HepG2 (cell line): Measurements from ENCODE around the gene RPL27A. TPM values are rescaled to one million over a fixed set of nuclear protein-coding genes. Genes with fewer than 3 reads are reported as not detected.

Experiments used
- ADNP ChIP-seq: sonication (generic); formaldehyde crosslinking; IDR thresholded peaks from 2 replicates; pipeline ENCODE4 v1.4.0; 2020; ENCODE audit warnings: missing genetic modification reagents
- HOXA3 ChIP-seq: sonication (generic); formaldehyde crosslinking; IDR thresholded peaks from 2 replicates; pipeline ENCODE4 v1.5.0; 2020; ENCODE audit warnings: missing genetic modification reagents
- KDM5B ChIP-seq: sonication (generic); formaldehyde crosslinking; IDR thresholded peaks from 2 replicates; pipeline ENCODE4 v1.4.0; 2020; ENCODE audit warnings: missing genetic modification reagents, mild to moderate bottlenecking, borderline replicate concordance
- MED1 ChIP-seq: sonication (generic); formaldehyde crosslinking; IDR thresholded peaks from 2 replicates; pipeline ENCODE4 v1.4.0; 2020; ENCODE audit warnings: missing genetic modification reagents
- PITX1 ChIP-seq: sonication (generic); formaldehyde crosslinking; IDR thresholded peaks from 2 replicates; pipeline ENCODE4 v1.5.1; 2020; ENCODE audit warnings: mild to moderate bottlenecking, missing genetic modification reagents
- RBFOX2 ChIP-seq: fragments of 200-400 bp; formaldehyde crosslinking; IDR thresholded peaks from 2 replicates; pipeline ENCODE4 v1.6.1; 2017; ENCODE audit warnings: low read depth, mild to moderate bottlenecking, low read length
- REPIN1 ChIP-seq: sonication (generic); formaldehyde crosslinking; IDR thresholded peaks from 2 replicates; pipeline ENCODE4 v1.8.0; 2022; ENCODE audit warnings: missing genetic modification reagents, low read depth, mild to moderate bottlenecking, borderline replicate concordance
- SOX6 ChIP-seq, 2 experiments: fragments of 450-650 bp in 1 of 2; sonication (generic) in 1 of 2; formaldehyde crosslinking in 1 of 2; IDR thresholded peaks; 2 replicates each; pipeline versions ENCODE4 v1.4.0 to v1.6.1; 2017 to 2020; ENCODE audit warnings: antibody characterized with exemption in 1 of 2, mild to moderate bottlenecking in 1 of 2, missing genetic modification reagents in 1 of 2
- SP5 ChIP-seq: IDR thresholded peaks from 2 replicates; pipeline ENCODE4 v1.6.1; 2016; ENCODE audit warnings: low read depth, borderline replicate concordance
- STAT5B ChIP-seq: sonication (generic); formaldehyde crosslinking; IDR thresholded peaks from 2 replicates; pipeline ENCODE4 v1.4.0; 2020; ENCODE audit warnings: missing genetic modification reagents
- ZNF740 ChIP-seq: sonication (generic); formaldehyde crosslinking; IDR thresholded peaks from 2 replicates; pipeline ENCODE4 v1.4.0; 2020; ENCODE audit warnings: missing genetic modification reagents
- ZNF800 ChIP-seq: sonication (generic); formaldehyde crosslinking; IDR thresholded peaks from 2 replicates; pipeline ENCODE4 v1.4.0; 2020; ENCODE audit warnings: missing genetic modification reagents
- ZSCAN5A ChIP-seq: sonication (generic); formaldehyde crosslinking; IDR thresholded peaks from 2 replicates; pipeline ENCODE4 v1.8.0; 2022; ENCODE audit warnings: mild to moderate bottlenecking, missing genetic modification reagents, borderline replicate concordance
- polyA plus RNA-seq, 8 experiments: library from polyadenylated mRNA; depleted of rRNA in 3 of 8; stranded (reverse) in 7 of 8; unstranded in 1 of 8; fragments of >200 nt; fragmentation: Illumina TruSeq in 4 of 8; extraction: Trizol in 4 of 8; gene quantifications; 2 replicates each; pipeline versions ENCODE4 v1.2.1 to v1.2.3, GENCODE V29; 2011 to 2016; ENCODE audit warnings: low read depth in 4 of 8, missing spikeins in 1 of 8, mixed read lengths in 1 of 8; ENCODE audit not compliant: insufficient read depth in 1 of 8
- total RNA-seq, 5 experiments: library from RNA; depleted of rRNA; stranded (reverse); fragments of >200 nt; fragmentation: Illumina TruSeq; extraction: Trizol; gene quantifications; 2 replicates each; pipeline ENCODE4 v1.2.3, GENCODE V29; 2016; ENCODE audit warnings: low read depth in 1 of 5
- TF ChIP-seq, protein P1 (sequence below): sonication (generic); formaldehyde crosslinking; IDR thresholded peaks from 2 replicates; pipeline ENCODE4 v1.4.0; 2020; ENCODE audit warnings: missing genetic modification reagents
- TF ChIP-seq, protein P2 (sequence below): IDR thresholded peaks from 2 replicates; pipeline ENCODE4 v1.6.1; 2016; ENCODE audit warnings: low read depth, borderline replicate concordance
- TF ChIP-seq, protein P3 (sequence below): IDR thresholded peaks from 2 replicates; pipeline ENCODE4 v1.6.1; 2016; ENCODE audit warnings: missing genetic modification reagents, missing compliant biosample characterization
- TF ChIP-seq, protein P4 (sequence below): sonication (generic); formaldehyde crosslinking; IDR thresholded peaks from 2 replicates; pipeline ENCODE4 v1.5.1; 2020; ENCODE audit warnings: mild to moderate bottlenecking, missing genetic modification reagents, moderate library complexity
- TF ChIP-seq, protein P5 (sequence below): IDR thresholded peaks from 2 replicates; pipeline ENCODE4 v1.6.1; 2018; ENCODE audit warnings: missing genetic modification reagents, mild to moderate bottlenecking, missing compliant biosample characterization
- TF ChIP-seq, protein P6 (sequence below): sonication (generic); formaldehyde crosslinking; IDR thresholded peaks from 2 replicates; pipeline ENCODE4 v1.8.0; 2022; ENCODE audit warnings: missing genetic modification reagents, mild to moderate bottlenecking, inconsistent platforms, borderline replicate concordance

RPL27A gene
- total and polyA plus RNA-seq, 2 of the 13 experiments (the other 11 are each of a cell fraction or from before 2014, with no cell fraction given), result 1,531 to 2,153 TPM

GRCh38 chr11:8699903-8700302 is 17.3 kb downstream of the RPL27A start (continued):
- TF ChIP-seq ADNP, result no peak
- TF ChIP-seq, protein P1, sequence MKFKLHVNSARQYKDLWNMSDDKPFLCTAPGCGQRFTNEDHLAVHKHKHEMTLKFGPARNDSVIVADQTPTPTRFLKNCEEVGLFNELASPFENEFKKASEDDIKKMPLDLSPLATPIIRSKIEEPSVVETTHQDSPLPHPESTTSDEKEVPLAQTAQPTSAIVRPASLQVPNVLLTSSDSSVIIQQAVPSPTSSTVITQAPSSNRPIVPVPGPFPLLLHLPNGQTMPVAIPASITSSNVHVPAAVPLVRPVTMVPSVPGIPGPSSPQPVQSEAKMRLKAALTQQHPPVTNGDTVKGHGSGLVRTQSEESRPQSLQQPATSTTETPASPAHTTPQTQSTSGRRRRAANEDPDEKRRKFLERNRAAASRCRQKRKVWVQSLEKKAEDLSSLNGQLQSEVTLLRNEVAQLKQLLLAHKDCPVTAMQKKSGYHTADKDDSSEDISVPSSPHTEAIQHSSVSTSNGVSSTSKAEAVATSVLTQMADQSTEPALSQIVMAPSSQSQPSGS, result peak; percentile 45; the same call in 1 of the 2 replicates
- peak; percentile 31; the same call in 1 of the 2 replicates for TF ChIP-seq MED1
- peak; percentile 30; the same call in 1 of the 2 replicates for TF ChIP-seq KDM5B
- TF ChIP-seq, protein P2, sequence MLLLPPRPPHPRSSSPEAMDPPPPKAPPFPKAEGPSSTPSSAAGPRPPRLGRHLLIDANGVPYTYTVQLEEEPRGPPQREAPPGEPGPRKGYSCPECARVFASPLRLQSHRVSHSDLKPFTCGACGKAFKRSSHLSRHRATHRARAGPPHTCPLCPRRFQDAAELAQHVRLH, result peak; percentile 61; the same call in 1 of the 2 replicates
- TF ChIP-seq SOX6 (IDR thresholded peaks at IDR 0.05), result no peak
- TF ChIP-seq SOX6 (CRISPR knock-in tag; IDR thresholded peaks at IDR 0.05), result peak; percentile 92
- TF ChIP-seq, protein P3, sequence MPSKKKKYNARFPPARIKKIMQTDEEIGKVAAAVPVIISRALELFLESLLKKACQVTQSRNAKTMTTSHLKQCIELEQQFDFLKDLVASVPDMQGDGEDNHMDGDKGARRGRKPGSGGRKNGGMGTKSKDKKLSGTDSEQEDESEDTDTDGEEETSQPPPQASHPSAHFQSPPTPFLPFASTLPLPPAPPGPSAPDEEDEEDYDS (CRISPR knock-in tag), result peak; percentile 16; the same call in 1 of the 2 replicates
- TF ChIP-seq, protein P4, sequence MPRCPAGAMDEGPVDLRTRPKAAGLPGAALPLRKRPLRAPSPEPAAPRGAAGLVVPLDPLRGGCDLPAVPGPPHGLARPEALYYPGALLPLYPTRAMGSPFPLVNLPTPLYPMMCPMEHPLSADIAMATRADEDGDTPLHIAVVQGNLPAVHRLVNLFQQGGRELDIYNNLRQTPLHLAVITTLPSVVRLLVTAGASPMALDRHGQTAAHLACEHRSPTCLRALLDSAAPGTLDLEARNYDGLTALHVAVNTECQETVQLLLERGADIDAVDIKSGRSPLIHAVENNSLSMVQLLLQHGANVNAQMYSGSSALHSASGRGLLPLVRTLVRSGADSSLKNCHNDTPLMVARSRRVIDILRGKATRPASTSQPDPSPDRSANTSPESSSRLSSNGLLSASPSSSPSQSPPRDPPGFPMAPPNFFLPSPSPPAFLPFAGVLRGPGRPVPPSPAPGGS (CRISPR knock-in tag), result peak; percentile 44; the same call in 1 of the 2 replicates
- no peak for TF ChIP-seq RBFOX2
- peak; percentile 99 for TF ChIP-seq ZNF740 (CRISPR knock-in tag)
- TF ChIP-seq STAT5B (CRISPR knock-in tag), result no peak
- TF ChIP-seq ZNF800 (CRISPR knock-in tag), result no peak
- no peak for TF ChIP-seq ZSCAN5A (CRISPR knock-in tag)
- 0 out of 2 replicates have a peak, but pooled peaks have one; percentile 28 for TF ChIP-seq REPIN1 (CRISPR knock-in tag)
- TF ChIP-seq, protein P5, sequence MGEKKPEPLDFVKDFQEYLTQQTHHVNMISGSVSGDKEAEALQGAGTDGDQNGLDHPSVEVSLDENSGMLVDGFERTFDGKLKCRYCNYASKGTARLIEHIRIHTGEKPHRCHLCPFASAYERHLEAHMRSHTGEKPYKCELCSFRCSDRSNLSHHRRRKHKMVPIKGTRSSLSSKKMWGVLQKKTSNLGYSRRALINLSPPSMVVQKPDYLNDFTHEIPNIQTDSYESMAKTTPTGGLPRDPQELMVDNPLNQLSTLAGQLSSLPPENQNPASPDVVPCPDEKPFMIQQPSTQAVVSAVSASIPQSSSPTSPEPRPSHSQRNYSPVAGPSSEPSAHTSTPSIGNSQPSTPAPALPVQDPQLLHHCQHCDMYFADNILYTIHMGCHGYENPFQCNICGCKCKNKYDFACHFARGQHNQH (CRISPR knock-in tag), result peak; percentile 65; the same call in 1 of the 2 replicates
- TF ChIP-seq, protein P6, sequence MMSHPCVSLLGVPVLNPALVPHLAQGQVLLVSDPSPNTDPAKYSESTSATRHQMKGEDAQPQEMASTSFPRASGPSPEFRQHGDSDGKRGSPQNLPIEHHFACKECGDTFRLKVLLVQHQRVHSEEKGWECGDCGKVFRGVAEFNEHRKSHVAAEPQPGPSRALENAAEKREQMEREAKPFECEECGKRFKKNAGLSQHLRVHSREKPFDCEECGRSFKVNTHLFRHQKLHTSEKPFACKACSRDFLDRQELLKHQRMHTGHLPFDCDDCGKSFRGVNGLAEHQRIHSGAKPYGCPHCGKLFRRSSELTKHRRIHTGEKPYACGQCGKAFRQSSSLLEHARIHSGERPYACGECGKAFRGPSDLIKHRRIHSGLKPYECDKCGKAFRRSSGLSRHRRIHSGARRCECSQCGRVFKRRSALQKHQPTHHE, result no peak
- peak; percentile 85; the same call in 1 of the 2 replicates for TF ChIP-seq SP5
- TF ChIP-seq HOXA3, result peak; percentile 44; the same call in 1 of the 2 replicates
- peak; percentile 55; the same call in 1 of the 2 replicates for TF ChIP-seq PITX1 (CRISPR knock-in tag)
